HCT116 (cell line): ENCODE measurements around the gene ZNHIT6.

Experiments
- CBX3 ChIP-seq: IDR thresholded peaks from 2 replicates; pipeline ENCODE4 v1.6.1; 2012; ENCODE audit warnings: low read depth
- CEBPB ChIP-seq: IDR thresholded peaks from 2 replicates; pipeline ENCODE4 v1.6.1; 2012; ENCODE audit warnings: low read depth
- ELF1 ChIP-seq: IDR thresholded peaks from 2 replicates; pipeline ENCODE4 v1.6.1; 2012; ENCODE audit warnings: low read depth, borderline replicate concordance
- EZH2 ChIP-seq: fragments of 200-600 bp; sonication (generic); IDR thresholded peaks from 2 replicates; pipeline ENCODE4 v1.6.1; 2017; ENCODE audit warnings: antibody characterized with exemption, mixed run types
- EZH2phosphoT487 ChIP-seq: fragments of 200-600 bp; IDR thresholded peaks from 2 replicates; pipeline ENCODE4 v1.6.1; 2018; ENCODE audit warnings: antibody characterized with exemption, borderline replicate concordance
- MAX ChIP-seq: IDR thresholded peaks from 2 replicates; pipeline ENCODE4 v1.6.1; 2012
- POLR2A ChIP-seq: IDR thresholded peaks from 2 replicates; pipeline ENCODE4 v1.7.0; 2011; ENCODE audit warnings: borderline replicate concordance; ENCODE audit not compliant: insufficient read depth, insufficient read length; ENCODE audit errors: extremely low read depth
- POLR2AphosphoS5 ChIP-seq: IDR thresholded peaks from 2 replicates; pipeline ENCODE4 v1.6.1; 2011; ENCODE audit warnings: mild to moderate bottlenecking, low read depth, low read length, moderate library complexity
- RAD21 ChIP-seq: IDR thresholded peaks from 2 replicates; pipeline ENCODE4 v1.6.1; 2012; ENCODE audit warnings: low read depth, mild to moderate bottlenecking
- YY1 ChIP-seq: IDR thresholded peaks from 2 replicates; pipeline ENCODE4 v1.6.1; 2011; ENCODE audit warnings: low read length, low read depth, moderate library complexity, mild to moderate bottlenecking; ENCODE audit not compliant: insufficient replicate concordance; ENCODE audit errors: extremely low read depth
- TF ChIP-seq, protein P1 (sequence below), 3 experiments: fragments of 200-600 bp in 1 of 3; sonication (generic) in 1 of 3; IDR thresholded peaks in 2 of 3; conservative IDR thresholded peaks in 1 of 3; 2 replicates each; pipeline ENCODE4 v1.5.1; 2012 to 2017; ENCODE audit warnings: low read depth in 2 of 3, low read length in 2 of 3, antibody characterized with exemption in 1 of 3, borderline replicate concordance in 1 of 3, control low read depth in 1 of 3, mild to moderate bottlenecking in 1 of 3, mixed read lengths in 1 of 3, mixed run types in 1 of 3, moderate library complexity in 1 of 3; ENCODE audit not compliant: insufficient read depth in 1 of 3
- TF ChIP-seq, protein P2 (sequence below): IDR thresholded peaks from 2 replicates; pipeline ENCODE4 v1.6.1; 2012; ENCODE audit warnings: low read depth

GRCh38 chr1:85599681-85600080 lies 108.6 kb downstream of the ZNHIT6 start:
- TF ChIP-seq, protein P1, sequence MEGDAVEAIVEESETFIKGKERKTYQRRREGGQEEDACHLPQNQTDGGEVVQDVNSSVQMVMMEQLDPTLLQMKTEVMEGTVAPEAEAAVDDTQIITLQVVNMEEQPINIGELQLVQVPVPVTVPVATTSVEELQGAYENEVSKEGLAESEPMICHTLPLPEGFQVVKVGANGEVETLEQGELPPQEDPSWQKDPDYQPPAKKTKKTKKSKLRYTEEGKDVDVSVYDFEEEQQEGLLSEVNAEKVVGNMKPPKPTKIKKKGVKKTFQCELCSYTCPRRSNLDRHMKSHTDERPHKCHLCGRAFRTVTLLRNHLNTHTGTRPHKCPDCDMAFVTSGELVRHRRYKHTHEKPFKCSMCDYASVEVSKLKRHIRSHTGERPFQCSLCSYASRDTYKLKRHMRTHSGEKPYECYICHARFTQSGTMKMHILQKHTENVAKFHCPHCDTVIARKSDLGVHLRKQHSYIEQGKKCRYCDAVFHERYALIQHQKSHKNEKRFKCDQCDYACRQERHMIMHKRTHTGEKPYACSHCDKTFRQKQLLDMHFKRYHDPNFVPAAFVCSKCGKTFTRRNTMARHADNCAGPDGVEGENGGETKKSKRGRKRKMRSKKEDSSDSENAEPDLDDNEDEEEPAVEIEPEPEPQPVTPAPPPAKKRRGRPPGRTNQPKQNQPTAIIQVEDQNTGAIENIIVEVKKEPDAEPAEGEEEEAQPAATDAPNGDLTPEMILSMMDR (IDR thresholded peaks at IDR 0.05 in 2 of 3, conservative IDR thresholded peaks at IDR 0.05 in 1 of 3; ENCODE audit: borderline replicate concordance in 1 of 3, insufficient read depth in 1 of 3, low read depth in 2 of 3, low read length in 2 of 3), result no peak
- TF ChIP-seq RAD21 (no peak), POLR2A (no peak), MAX (no peak), EZH2phosphoT487 (no peak), POLR2AphosphoS5 (no peak), EZH2 (no peak), ELF1 (no peak), YY1 (no peak), CEBPB (no peak), CBX3 (no peak)
- TF ChIP-seq, protein P2, sequence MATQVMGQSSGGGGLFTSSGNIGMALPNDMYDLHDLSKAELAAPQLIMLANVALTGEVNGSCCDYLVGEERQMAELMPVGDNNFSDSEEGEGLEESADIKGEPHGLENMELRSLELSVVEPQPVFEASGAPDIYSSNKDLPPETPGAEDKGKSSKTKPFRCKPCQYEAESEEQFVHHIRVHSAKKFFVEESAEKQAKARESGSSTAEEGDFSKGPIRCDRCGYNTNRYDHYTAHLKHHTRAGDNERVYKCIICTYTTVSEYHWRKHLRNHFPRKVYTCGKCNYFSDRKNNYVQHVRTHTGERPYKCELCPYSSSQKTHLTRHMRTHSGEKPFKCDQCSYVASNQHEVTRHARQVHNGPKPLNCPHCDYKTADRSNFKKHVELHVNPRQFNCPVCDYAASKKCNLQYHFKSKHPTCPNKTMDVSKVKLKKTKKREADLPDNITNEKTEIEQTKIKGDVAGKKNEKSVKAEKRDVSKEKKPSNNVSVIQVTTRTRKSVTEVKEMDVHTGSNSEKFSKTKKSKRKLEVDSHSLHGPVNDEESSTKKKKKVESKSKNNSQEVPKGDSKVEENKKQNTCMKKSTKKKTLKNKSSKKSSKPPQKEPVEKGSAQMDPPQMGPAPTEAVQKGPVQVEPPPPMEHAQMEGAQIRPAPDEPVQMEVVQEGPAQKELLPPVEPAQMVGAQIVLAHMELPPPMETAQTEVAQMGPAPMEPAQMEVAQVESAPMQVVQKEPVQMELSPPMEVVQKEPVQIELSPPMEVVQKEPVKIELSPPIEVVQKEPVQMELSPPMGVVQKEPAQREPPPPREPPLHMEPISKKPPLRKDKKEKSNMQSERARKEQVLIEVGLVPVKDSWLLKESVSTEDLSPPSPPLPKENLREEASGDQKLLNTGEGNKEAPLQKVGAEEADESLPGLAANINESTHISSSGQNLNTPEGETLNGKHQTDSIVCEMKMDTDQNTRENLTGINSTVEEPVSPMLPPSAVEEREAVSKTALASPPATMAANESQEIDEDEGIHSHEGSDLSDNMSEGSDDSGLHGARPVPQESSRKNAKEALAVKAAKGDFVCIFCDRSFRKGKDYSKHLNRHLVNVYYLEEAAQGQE, result no peak
